Endothelial cell of umbilical vein (primary cell): ENCODE measurements around the gene TECRL.

Experiments used
- EZH2 ChIP-seq: IDR thresholded peaks from 2 replicates; pipeline ENCODE4 v1.6.1; 2012; ENCODE audit warnings: borderline replicate concordance, low read depth, mild to moderate bottlenecking, moderate library complexity, low read length, inconsistent platforms; ENCODE audit not compliant: severe bottlenecking
- FOS ChIP-seq: IDR thresholded peaks from 2 replicates; pipeline ENCODE4 v1.6.1; 2011; ENCODE audit warnings: mild to moderate bottlenecking, low read length, moderate library complexity, borderline replicate concordance; ENCODE audit not compliant: insufficient read depth
- GATA2 ChIP-seq: IDR thresholded peaks from 2 replicates; pipeline ENCODE4 v1.7.0; 2011; ENCODE audit warnings: low read depth, mild to moderate bottlenecking, moderate library complexity, mixed read lengths, low read length; ENCODE audit not compliant: insufficient read length, insufficient read depth
- JUN ChIP-seq: IDR thresholded peaks from 2 replicates; pipeline ENCODE4 v1.6.1; 2011; ENCODE audit warnings: borderline replicate concordance, low read depth; ENCODE audit not compliant: insufficient read length, insufficient read depth
- MYC ChIP-seq: IDR thresholded peaks from one replicate; pipeline ENCODE4 v1.6.1; 2011; ENCODE audit warnings: mild to moderate bottlenecking, low read depth, low read length
- POLR2A ChIP-seq: IDR thresholded peaks from 2 replicates; pipeline ENCODE4 v1.6.1; 2012; ENCODE audit warnings: low read depth, mild to moderate bottlenecking, control low read depth, low read length
- POLR2AphosphoS5 ChIP-seq: IDR thresholded peaks from 2 replicates; pipeline ENCODE4 v1.6.1; 2012; ENCODE audit warnings: low read depth, mild to moderate bottlenecking, control low read depth, low read length, moderate library complexity; ENCODE audit not compliant: insufficient read depth
- TF ChIP-seq, protein P1 (sequence below), 2 donors: IDR thresholded peaks; 1 replicate in 1 of 2; 2 replicates in 1 of 2; pipeline ENCODE4 v1.5.1; 2011; ENCODE audit warnings: low read length in 2 of 2, mild to moderate bottlenecking in 2 of 2, moderate library complexity in 2 of 2, control low read depth in 1 of 2, inconsistent platforms in 1 of 2, low read depth in 1 of 2; ENCODE audit not compliant: insufficient read depth in 1 of 2; ENCODE audit errors: extremely low read depth in 1 of 2
- TF ChIP-seq, protein P2 (sequence below): IDR thresholded peaks from 2 replicates; pipeline ENCODE4 v1.6.1; 2011; ENCODE audit not compliant: insufficient read depth, insufficient read length

DNA sequence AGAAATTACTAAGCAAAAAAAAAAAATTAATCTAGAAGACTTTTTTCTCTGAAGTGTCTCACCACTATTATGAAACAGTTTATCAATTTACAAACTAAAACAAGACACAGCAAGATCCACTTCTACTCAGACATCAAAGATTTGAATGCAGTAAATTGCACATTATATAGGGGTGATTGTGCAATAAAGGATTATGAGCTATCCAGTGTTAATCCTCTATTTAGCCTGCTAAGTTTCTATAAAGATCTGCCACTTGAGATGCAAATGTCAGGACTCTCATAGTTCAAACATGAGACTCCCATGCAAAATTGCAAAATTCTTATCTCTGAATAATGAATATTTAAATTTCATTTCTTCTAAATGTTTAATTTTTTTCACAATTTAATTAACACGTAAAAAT lies 2.2 kb downstream of the TECRL start:
- no peak for TF ChIP-seq EZH2
- TF ChIP-seq, protein P1, sequence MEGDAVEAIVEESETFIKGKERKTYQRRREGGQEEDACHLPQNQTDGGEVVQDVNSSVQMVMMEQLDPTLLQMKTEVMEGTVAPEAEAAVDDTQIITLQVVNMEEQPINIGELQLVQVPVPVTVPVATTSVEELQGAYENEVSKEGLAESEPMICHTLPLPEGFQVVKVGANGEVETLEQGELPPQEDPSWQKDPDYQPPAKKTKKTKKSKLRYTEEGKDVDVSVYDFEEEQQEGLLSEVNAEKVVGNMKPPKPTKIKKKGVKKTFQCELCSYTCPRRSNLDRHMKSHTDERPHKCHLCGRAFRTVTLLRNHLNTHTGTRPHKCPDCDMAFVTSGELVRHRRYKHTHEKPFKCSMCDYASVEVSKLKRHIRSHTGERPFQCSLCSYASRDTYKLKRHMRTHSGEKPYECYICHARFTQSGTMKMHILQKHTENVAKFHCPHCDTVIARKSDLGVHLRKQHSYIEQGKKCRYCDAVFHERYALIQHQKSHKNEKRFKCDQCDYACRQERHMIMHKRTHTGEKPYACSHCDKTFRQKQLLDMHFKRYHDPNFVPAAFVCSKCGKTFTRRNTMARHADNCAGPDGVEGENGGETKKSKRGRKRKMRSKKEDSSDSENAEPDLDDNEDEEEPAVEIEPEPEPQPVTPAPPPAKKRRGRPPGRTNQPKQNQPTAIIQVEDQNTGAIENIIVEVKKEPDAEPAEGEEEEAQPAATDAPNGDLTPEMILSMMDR (IDR thresholded peaks at IDR 0.05; ENCODE audit: extremely low read depth in 1 of 2, insufficient read depth in 1 of 2, low read depth in 1 of 2, low read length in 2 of 2) = no peak
- TF ChIP-seq POLR2A = no peak
- no peak for TF ChIP-seq GATA2
- TF ChIP-seq POLR2AphosphoS5 = no peak
- no peak for TF ChIP-seq FOS
- TF ChIP-seq, protein P2, sequence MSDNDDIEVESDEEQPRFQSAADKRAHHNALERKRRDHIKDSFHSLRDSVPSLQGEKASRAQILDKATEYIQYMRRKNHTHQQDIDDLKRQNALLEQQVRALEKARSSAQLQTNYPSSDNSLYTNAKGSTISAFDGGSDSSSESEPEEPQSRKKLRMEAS = no peak
- no peak for TF ChIP-seq MYC
- TF ChIP-seq JUN = no peak
